HG03520 (cell line): ENCODE measurements around the gene SLF2.

Source experiments
- ATAC-seq: cut with Tn5 transposase; IDR thresholded peaks from one replicate; pipeline ENCODE4 v1.9.1; 2021; ENCODE audit warnings: mild to moderate bottlenecking, moderate library complexity; ENCODE audit not compliant: unreplicated experiment

SLF2 gene

GRCh38 chr10:100912605-100913469 is at the start of gene SLF2:
SLF2 (plus strand) TSS chr10:100912963; CDS start chr10:100913111, 148 bp downstream.
- peak; percentile 83 for ATAC-seq

- ATAC-seq: no peak
These were observed 49.3 kb upstream of the SLF2 start for GRCh38 chr10:100863433-100863832.

GRCh38 chr10:100864036-100864885 is 48.5 kb upstream of the SLF2 start:
- ATAC-seq: no peak

GRCh38 chr10:100864978-100865377 is 47.8 kb upstream of the SLF2 start:
- ATAC-seq: no peak

- ATAC-seq: no peak
These were observed 46.8 kb upstream of the SLF2 start for GRCh38 chr10:100866010-100866409.

GRCh38 chr10:100866575-100867098 is 46.1 kb upstream of the SLF2 start:
- no peak for ATAC-seq

- ATAC-seq: no peak
These were observed 45.4 kb upstream of the SLF2 start for GRCh38 chr10:100867261-100867963.

GRCh38 chr10:100868382-100868781 is 44.4 kb upstream of the SLF2 start:
- no peak for ATAC-seq

GRCh38 chr10:100869399-100869798 is 43.4 kb upstream of the SLF2 start:
- no peak for ATAC-seq

GRCh38 chr10:100872034-100872791 is 40.5 kb upstream of the SLF2 start:
- no peak for ATAC-seq

GRCh38 chr10:100873146-100873826 is 39.5 kb upstream of the SLF2 start:
- no peak for ATAC-seq

GRCh38 chr10:100873827-100874326 is 38.9 kb upstream of the SLF2 start:
- ATAC-seq: no peak

GRCh38 chr10:100874702-100875483 is 37.9 kb upstream of the SLF2 start:
- ATAC-seq: no peak

- no peak for ATAC-seq
These were observed 37.1 kb upstream of the SLF2 start for GRCh38 chr10:100875484-100876166.

GRCh38 chr10:100876585-100877460 is 35.9 kb upstream of the SLF2 start:
- no peak for ATAC-seq

- no peak for ATAC-seq
These were observed 35.3 kb upstream of the SLF2 start for GRCh38 chr10:100877461-100877850.

GRCh38 chr10:100878291-100878910 is 34.4 kb upstream of the SLF2 start:
- no peak for ATAC-seq
